HG03095 (cell line): ENCODE measurements around the gene GALNTL6.

Source experiments
- ATAC-seq: cut with Tn5 transposase; IDR thresholded peaks from one replicate; pipeline ENCODE4 v1.9.1; 2021; ENCODE audit warnings: moderate library complexity; ENCODE audit not compliant: unreplicated experiment

Gene GALNTL6

GRCh38 chr4:171983935-171984805, 171.0 kb downstream of the GALNTL6 start:
- no peak for ATAC-seq

GRCh38 chr4:171985129-171985528, 171.9 kb downstream of the GALNTL6 start:
- ATAC-seq: no peak

GRCh38 chr4:171993247-171993646, 180.0 kb downstream of the GALNTL6 start:
- ATAC-seq: no peak

- no peak for ATAC-seq
Measured at GRCh38 chr4:172007889-172008288, 194.7 kb downstream of the GALNTL6 start.

DNA sequence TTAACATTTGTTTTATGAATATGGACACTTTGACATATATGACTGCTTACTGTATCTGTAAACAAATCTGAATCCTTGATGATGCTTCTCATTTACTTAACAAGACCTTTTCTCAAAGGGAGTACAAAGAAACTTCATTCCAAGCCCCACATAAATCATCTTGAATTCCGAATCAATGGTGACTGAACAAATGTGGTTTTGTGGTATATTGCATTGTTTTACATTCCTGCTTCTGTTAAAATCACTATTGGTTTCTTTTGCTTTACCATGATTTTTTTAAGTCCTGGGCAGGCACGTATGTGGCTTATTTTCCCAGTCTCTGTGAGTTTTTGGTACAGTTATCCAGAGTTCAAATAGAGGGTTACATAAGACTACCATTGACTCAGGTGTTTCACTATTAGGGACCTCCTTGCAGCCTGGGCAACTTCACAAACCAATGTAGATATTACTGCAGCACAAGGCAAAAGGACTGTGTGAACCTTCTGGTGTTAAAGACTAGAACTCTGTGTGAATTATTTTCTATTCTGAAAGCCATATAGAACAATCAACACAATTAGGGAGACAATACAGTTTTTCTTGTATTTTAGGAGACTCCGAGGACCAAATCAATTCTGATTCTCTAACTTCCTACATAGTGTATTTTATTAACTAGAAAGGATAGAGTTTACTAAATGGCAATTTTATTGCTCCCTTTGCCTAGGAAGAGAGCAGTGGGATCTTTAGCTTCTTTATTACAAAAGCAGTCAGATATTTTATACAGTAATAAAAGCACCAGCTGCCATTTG, 196.4 kb downstream of the GALNTL6 start:
- no peak for ATAC-seq

DNA sequence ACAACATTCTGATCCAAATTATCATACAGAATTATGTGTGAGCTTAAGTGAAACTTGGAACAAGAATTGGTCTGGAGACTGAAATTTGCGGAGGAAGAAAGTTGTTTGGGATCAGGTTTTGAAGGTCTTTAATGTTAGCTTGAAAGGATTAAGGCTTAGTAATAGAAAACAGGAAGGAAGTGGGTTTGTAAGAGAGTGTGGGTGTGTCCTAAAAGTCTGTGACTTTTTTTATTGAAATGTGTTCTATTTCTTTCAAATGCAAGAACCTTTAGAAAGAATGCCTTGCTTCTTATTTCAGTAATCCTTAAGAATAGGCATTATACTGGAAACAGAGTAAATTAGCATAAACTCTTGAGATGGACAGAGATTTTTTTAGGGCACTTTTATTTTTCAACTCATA, 198.0 kb downstream of the GALNTL6 start:
- no peak for ATAC-seq

GRCh38 chr4:172018358-172018757, 205.2 kb downstream of the GALNTL6 start:
- ATAC-seq: no peak

GRCh38 chr4:172035562-172035961, 222.4 kb downstream of the GALNTL6 start:
- no peak for ATAC-seq

- ATAC-seq: no peak
Measured at GRCh38 chr4:172040766-172041165, 227.6 kb downstream of the GALNTL6 start.

DNA sequence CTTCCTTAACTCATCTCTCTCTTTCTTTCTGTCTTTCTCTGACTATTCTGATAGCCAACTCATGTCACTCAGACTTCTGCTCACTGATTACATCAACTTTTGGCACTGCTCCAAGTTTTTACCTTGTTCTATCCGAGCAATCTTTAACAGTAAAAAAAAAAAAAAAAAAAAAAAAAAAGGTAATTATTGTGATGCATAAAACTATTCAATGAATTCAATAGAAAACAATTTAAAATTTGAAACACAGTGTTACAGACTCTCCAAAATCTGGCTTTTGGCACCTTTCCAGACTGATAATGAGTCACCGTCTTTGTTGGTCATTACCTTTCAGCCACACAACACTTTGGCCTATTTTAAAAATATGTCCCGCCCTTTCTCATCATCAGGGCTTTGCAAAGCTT, 229.5 kb downstream of the GALNTL6 start:
- ATAC-seq: no peak

GRCh38 chr4:172045981-172046380, 232.8 kb downstream of the GALNTL6 start:
- no peak for ATAC-seq

- no peak for ATAC-seq
Measured at GRCh38 chr4:172048666-172049065, 235.5 kb downstream of the GALNTL6 start.

- no peak for ATAC-seq
Measured at GRCh38 chr4:172050911-172051310, 237.7 kb downstream of the GALNTL6 start.

GRCh38 chr4:172055046-172055445, 241.8 kb downstream of the GALNTL6 start:
- peak; percentile 86 for ATAC-seq

GRCh38 chr4:172055498-172055897, 242.3 kb downstream of the GALNTL6 start:
- ATAC-seq: no peak

DNA sequence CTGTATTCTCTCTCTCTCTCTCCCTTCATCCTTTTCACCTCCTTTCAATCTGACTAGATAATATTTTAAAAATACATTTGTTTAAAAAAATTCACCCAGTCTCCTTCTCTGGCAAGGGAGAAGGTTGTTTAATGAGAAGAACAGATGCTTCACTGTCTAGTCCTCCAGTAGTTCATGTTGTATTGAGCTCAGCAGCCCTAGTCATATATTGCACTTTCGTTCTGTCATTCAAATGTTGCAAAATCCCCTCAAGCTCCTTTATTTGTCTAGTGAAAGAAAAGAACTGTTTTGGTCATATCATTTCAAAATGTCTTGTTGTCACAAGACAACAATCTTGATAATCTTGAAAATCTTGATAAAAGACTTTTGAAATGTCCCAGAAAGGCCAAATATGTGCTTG, 248.0 kb downstream of the GALNTL6 start:
- peak; percentile 83 for ATAC-seq

GRCh38 chr4:172068506-172068905, 255.3 kb downstream of the GALNTL6 start:
- ATAC-seq: no peak

DNA sequence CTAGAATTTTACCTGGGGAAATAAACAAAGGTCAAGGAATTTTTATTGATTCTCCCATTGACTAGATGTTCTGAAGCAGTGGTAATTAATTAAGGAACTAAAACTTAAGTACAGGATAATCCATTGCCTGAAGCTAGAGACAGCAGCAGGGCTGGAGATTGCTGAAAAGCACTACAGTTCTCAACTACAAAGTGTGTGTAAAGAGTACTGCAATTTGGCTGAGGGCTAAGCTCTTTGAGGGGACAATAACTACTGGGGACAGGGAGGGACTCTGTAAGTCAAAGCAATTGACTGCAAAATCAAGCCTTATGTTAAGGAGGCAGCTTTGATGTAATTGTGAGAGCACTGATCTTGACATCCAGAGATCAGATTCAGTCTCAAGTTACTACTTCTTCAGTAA, 260.4 kb downstream of the GALNTL6 start:
- no peak for ATAC-seq

- no peak for ATAC-seq
Measured at GRCh38 chr4:172083272-172083671, 270.1 kb downstream of the GALNTL6 start.

DNA sequence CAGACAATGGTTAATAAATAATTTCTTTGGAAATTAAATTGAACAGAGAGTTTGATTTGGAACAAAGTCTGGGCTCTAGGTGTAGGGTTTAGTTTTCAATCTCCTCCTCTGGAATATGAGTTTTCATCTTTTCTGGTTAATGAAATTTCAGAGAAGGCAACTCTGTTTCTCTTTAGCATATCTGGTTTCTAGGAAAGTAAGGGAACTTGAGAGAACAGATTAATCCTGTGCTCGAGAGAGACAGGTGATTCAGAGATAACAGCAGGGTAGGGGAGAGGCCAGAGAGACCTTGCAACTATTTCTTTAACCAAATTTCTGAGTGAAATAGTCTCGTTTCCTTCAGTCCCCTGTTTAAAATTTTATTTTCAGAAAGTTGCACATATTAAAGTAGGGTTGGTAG, 275.4 kb downstream of the GALNTL6 start:
- no peak for ATAC-seq

- ATAC-seq: no peak
Measured at GRCh38 chr4:172095161-172095560, 282.0 kb downstream of the GALNTL6 start.

DNA sequence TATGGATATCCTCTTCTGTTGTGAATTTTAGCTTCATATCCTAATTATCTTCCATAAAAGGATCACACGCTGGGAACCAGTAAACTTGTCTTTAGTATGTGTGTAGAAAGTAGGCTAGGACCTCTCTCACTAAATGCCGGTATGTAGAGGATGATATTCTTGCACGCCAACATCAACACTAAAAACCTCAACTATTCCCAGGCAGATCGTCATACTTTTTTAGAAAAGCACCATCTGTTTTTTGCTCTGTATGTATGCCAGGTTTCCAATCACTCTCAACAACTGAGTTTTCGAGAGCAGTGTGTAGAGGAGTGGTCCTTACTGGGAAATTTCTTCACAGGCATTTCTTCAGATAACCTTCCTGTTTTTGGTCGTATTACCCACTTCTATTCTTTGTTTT, 283.6 kb downstream of the GALNTL6 start:
- no peak for ATAC-seq
